ENCODE results near the gene RIPOR3.

Gene RIPOR3

DNA sequence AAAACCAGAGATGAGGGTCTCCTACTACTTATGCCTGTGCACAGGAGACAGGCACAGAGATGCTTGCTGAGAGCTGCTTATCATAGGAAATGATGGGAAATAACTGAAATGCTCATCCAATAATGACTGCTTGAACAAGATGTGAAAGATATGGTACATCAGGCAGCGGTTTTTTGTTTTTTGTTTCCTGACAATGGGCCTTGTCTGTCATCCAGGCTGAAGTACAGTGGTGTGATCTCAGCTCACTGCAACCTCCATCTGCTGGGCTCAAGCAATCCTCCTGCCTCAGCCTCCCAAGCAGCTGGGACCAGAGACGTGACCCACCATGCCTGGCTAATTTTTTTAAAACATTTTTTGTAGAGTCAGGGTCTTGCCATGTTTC, 1.2 kb upstream of the RIPOR3 start:
- Histone ChIP-seq H3K27ac (replicated peaks) (no peak overlapping the region), H3K27me3 (ENCODE audit: insufficient read depth, poor library complexity, severe bottlenecking) (peaks cover 38% of the 10 kb centered on the region), H3K4me3 (replicated peaks; ENCODE audit: insufficient read depth, low read length) (no peak overlapping the region)
- DNase-seq (ENCODE audit: low read depth in 1 of 2, low spot score in 1 of 2), result no peak
- TF ChIP-seq SPI1 (IDR thresholded peaks at IDR 0.05; ENCODE audit: borderline replicate concordance, low read depth) (no peak), POLR2AphosphoS5 (IDR thresholded peaks at IDR 0.05; ENCODE audit: low read depth) (no peak), GABPA (IDR thresholded peaks at IDR 0.05; ENCODE audit: low read depth) (no peak)
- TF ChIP-seq, protein P1, sequence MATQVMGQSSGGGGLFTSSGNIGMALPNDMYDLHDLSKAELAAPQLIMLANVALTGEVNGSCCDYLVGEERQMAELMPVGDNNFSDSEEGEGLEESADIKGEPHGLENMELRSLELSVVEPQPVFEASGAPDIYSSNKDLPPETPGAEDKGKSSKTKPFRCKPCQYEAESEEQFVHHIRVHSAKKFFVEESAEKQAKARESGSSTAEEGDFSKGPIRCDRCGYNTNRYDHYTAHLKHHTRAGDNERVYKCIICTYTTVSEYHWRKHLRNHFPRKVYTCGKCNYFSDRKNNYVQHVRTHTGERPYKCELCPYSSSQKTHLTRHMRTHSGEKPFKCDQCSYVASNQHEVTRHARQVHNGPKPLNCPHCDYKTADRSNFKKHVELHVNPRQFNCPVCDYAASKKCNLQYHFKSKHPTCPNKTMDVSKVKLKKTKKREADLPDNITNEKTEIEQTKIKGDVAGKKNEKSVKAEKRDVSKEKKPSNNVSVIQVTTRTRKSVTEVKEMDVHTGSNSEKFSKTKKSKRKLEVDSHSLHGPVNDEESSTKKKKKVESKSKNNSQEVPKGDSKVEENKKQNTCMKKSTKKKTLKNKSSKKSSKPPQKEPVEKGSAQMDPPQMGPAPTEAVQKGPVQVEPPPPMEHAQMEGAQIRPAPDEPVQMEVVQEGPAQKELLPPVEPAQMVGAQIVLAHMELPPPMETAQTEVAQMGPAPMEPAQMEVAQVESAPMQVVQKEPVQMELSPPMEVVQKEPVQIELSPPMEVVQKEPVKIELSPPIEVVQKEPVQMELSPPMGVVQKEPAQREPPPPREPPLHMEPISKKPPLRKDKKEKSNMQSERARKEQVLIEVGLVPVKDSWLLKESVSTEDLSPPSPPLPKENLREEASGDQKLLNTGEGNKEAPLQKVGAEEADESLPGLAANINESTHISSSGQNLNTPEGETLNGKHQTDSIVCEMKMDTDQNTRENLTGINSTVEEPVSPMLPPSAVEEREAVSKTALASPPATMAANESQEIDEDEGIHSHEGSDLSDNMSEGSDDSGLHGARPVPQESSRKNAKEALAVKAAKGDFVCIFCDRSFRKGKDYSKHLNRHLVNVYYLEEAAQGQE (IDR thresholded peaks at IDR 0.05; ENCODE audit: insufficient replicate concordance, low read depth), result no peak
- TF ChIP-seq, protein P2, sequence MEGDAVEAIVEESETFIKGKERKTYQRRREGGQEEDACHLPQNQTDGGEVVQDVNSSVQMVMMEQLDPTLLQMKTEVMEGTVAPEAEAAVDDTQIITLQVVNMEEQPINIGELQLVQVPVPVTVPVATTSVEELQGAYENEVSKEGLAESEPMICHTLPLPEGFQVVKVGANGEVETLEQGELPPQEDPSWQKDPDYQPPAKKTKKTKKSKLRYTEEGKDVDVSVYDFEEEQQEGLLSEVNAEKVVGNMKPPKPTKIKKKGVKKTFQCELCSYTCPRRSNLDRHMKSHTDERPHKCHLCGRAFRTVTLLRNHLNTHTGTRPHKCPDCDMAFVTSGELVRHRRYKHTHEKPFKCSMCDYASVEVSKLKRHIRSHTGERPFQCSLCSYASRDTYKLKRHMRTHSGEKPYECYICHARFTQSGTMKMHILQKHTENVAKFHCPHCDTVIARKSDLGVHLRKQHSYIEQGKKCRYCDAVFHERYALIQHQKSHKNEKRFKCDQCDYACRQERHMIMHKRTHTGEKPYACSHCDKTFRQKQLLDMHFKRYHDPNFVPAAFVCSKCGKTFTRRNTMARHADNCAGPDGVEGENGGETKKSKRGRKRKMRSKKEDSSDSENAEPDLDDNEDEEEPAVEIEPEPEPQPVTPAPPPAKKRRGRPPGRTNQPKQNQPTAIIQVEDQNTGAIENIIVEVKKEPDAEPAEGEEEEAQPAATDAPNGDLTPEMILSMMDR (IDR thresholded peaks at IDR 0.05; ENCODE audit: insufficient read depth, low read length), result no peak

DNA sequence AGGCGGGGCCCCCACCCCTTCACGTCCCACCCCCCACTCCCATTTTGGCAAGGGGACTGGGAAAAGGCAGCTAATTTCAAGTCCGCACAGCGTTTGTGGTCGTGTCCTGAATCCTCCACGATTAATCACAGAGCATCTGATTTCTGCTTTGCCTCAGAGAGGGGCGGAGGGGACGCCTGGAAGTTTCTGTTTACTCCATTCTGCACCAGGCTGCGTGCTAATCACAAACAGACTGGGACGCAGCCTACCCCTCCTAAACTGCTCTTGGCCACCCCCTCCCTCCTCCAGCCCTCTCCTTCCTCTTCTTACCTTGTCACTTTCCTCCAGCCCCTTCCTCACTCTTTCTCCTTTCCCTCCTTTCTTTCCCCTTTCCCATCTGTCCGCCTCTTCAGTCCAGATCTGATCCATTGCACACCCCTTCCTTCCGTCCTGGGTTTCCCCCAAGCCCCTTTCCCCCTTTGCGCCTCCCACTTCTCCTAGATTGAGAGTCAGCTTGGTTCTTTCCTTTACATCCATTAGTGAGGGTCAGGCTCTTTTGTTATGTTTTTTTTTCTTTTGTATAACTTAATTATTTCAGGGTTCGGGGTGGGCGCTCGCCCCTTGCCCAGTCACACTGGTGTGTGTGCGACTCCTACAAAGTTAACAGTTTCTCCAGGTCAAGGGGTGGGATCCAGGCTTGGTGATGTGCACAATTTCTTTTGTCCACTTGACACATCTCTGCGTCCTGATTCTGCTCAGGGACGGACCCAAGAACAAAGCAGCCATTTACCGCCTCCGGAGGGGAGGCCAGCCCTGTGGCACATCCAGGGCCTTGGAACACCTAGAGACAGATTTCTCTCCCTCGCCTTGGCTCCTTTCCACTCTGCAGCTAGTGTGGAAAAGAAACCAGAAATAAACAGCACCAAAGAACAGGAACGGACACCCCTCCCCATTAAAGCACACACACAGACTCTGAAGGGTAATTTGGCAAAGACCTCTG, 520 bp upstream of the RIPOR3 start:
- Histone ChIP-seq H3K27me3 (ENCODE audit: insufficient read depth, poor library complexity, severe bottlenecking) (peaks cover 38% of the 10 kb centered on the region), H3K27ac (replicated peaks) (no peak overlapping the region), H3K4me3 (replicated peaks; ENCODE audit: insufficient read depth, low read length) (no peak overlapping the region)
- TF ChIP-seq SPI1 (IDR thresholded peaks at IDR 0.05; ENCODE audit: borderline replicate concordance, low read depth) (no peak), POLR2AphosphoS5 (IDR thresholded peaks at IDR 0.05; ENCODE audit: low read depth) (no peak), GABPA (IDR thresholded peaks at IDR 0.05; ENCODE audit: low read depth) (no peak)
- TF ChIP-seq, protein P2 (IDR thresholded peaks at IDR 0.05; ENCODE audit: insufficient read depth, low read length), result no peak
- TF ChIP-seq, protein P1 (IDR thresholded peaks at IDR 0.05; ENCODE audit: insufficient replicate concordance, low read depth), result no peak
- DNase-seq (ENCODE audit: low read depth in 1 of 2, low spot score in 1 of 2), result no peak

DNA sequence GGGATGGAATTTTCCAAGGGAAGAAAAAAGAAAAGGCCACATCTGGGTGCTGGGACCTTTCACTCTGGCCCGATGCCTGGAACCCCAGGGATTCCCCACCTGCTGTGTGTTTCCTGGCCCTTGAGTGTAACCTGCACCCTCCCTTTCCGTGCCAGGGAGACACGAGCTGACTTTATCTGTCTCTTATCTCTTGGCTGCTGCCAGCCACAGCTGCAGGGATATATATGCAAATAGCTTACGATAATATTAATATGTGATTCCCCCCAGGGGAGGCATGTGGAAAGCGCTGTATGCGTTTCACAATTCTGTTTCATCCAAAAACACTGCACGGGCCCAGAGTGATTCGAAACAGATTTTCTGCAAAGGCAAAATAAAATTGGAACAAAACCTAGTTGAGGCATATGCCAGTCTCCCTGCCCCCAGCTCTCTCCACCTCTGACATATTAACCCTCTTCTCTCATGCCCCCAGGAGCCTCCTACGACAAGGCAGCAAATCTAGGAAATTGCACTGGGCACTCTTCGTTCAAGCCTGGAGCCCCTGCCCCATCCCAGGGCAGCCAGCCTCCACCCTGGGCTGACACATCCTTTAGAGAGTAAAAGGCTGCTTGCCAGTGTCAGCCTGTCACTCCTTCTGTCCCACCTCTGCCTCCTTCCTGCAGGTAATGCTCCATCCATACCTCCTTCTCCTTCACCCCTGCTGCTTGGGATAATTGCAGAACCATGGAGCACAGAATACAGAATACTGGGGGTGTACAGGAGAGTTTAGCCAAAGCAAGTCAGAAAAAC, 1.3 kb downstream of the RIPOR3 start:
- no peak overlapping the region for H3K27ac ChIP-seq (replicated peaks)
- TF ChIP-seq, protein P2 (IDR thresholded peaks at IDR 0.05; ENCODE audit: insufficient read depth, low read length), result no peak
- no peak for TF ChIP-seq GABPA (IDR thresholded peaks at IDR 0.05; ENCODE audit: low read depth)
- TF ChIP-seq, protein P1 (IDR thresholded peaks at IDR 0.05; ENCODE audit: insufficient replicate concordance, low read depth), result no peak
- no peak for TF ChIP-seq POLR2AphosphoS5 (IDR thresholded peaks at IDR 0.05; ENCODE audit: low read depth)
- TF ChIP-seq SPI1 (IDR thresholded peaks at IDR 0.05; ENCODE audit: borderline replicate concordance, low read depth), result no peak
- DNase-seq (ENCODE audit: low read depth in 1 of 2, low spot score in 1 of 2), result no peak
- H3K4me3 ChIP-seq (replicated peaks; ENCODE audit: insufficient read depth, low read length), result no peak overlapping the region
- H3K27me3 ChIP-seq (ENCODE audit: insufficient read depth, poor library complexity, severe bottlenecking), result peaks cover 38% of the 10 kb centered on the region
